Left lung (tissue), 10 donors: ENCODE results near the gene RFESD. TPM values are rescaled to one million over a fixed set of nuclear protein-coding genes. Genes with fewer than 3 reads are reported as not detected.

Experiments
- ATAC-seq: fragments of 200-7000 bp; cut with Tn5 transposase; one replicate; pipeline ENCODE4 v1.9.1; 2020; ENCODE audit warnings: moderate library complexity
- DNase-seq, 4 donors: peaks; one replicate each; pipeline ENCODE4 v3.0.0-alpha.2; 2013 to 2020
- H3K27ac ChIP-seq, 2 donors: fragments of 200-600 bp; sonication (generic) in 1 of 2; one replicate each; pipeline versions ENCODE4 v1.5.0 to v1.8.0; 2020 to 2021
- H3K27me3 ChIP-seq, 2 donors: fragments of 200-600 bp; sonication (generic) in 1 of 2; one replicate each; pipeline versions ENCODE4 v1.5.0 to v1.8.0; 2020 to 2021
- H3K36me3 ChIP-seq, 2 donors: fragments of 200-600 bp; sonication (generic) in 1 of 2; one replicate each; pipeline versions ENCODE4 v1.5.0 to v1.8.0; 2020 to 2021
- H3K4me1 ChIP-seq, 2 donors: fragments of 200-600 bp; one replicate each; pipeline ENCODE4 v1.8.0; 2021
- H3K4me3 ChIP-seq, 2 donors: fragments of 200-600 bp; sonication (generic) in 1 of 2; one replicate each; pipeline versions ENCODE4 v1.5.0 to v1.8.0; 2020 to 2021; ENCODE audit warnings: mild to moderate bottlenecking in 1 of 2
- H3K9me3 ChIP-seq, 2 donors: fragments of 200-600 bp; sonication (generic) in 1 of 2; one replicate each; pipeline versions ENCODE4 v1.5.0 to v1.8.0; 2020 to 2021
- CTCF ChIP-seq, 2 donors: fragments of 200-600 bp; sonication (generic) in 1 of 2; IDR thresholded peaks; one replicate each; pipeline versions ENCODE4 v1.5.0 to v1.8.0; 2021; ENCODE audit warnings: antibody characterized with exemption in 2 of 2
- intact Hi-C, 2 donors: fragments of 100-400 bp; cut with DNase I; formaldehyde crosslinking; loops; one replicate each; pipeline versions ENCODE4 v1.11.2 to v1.14.2; 2022
- polyA plus RNA-seq, 6 donors: library from polyadenylated mRNA; unstranded; fragments of 120-200 nt; gene quantifications; one replicate each; pipeline ENCODE4 v1.2.1, GENCODE V29; 2013; ENCODE audit not compliant: insufficient read length in 6 of 6
- total RNA-seq, 2 donors: library from RNA; stranded (reverse); fragmentation: NEBNext Ultra II Directional; extraction: Animal tissue kit (Norgen Biotek cat#: 25700); gene quantifications; one replicate each; pipeline ENCODE4 v1.2.1, GENCODE V29; 2021
- donor health status: DM: no; HTN: yes; CAD: no.
- donor health status: DM: no; HTN: no; CAD: no.

RFESD gene
- total and polyA plus RNA-seq, 8 donors = 2.7 to 6.1 (median 4.8) TPM

DNA sequence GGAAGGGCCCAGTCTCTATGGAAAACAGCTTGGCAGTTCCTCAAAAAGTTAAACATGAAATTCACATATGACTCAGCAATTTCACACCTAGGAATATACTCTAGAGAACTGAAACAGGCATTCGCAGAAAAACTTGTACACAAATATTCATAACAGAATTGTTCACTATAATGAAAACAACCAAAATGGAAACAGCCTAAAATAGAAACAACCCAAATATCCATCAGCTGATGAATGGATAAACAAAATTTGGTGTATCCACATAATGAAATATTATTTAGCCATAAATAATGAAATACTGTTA is 31.5 kb upstream of the RFESD start:
- Histone ChIP-seq H3K4me1 (peaks cover 4 to 11% of the 10 kb centered on the region in 2 donors), H3K27me3 (peaks cover 0 to 21% of the 10 kb centered on the region in 2 donors), H3K36me3 (no peaks in the 10 kb centered on the region), H3K9me3 (peaks cover 0 to 14% of the 10 kb centered on the region in 2 donors), H3K4me3 (no peak overlapping the region), H3K27ac (no peak overlapping the region)
- intact Hi-C loops = no loop called here
- ATAC-seq = no peak
- no peak for DNase-seq
- no peak for TF ChIP-seq CTCF (IDR thresholded peaks at IDR 0.05)

DNA sequence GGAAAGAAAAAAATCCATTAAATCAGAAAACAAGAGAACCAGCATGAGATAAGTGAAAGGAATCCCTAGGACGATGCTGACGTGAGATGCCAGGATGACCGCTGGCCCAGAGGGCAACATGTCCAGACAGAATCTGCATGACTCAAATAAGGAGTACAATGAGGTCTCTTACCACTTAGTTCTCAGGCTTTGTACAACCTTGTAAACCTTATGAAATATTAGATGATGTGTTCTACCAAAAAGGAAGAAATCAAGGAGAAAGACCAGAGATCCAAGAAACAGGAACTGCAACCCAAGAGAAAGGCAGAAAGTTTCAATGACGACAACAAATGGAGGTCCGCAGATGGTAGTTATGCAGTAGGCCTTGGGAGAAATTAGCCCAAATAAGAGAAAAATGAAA is 29.5 kb upstream of the RFESD start:
- no peak for TF ChIP-seq CTCF (IDR thresholded peaks at IDR 0.05)
- H3K4me3 ChIP-seq = no peak overlapping the region
- H3K36me3 ChIP-seq = no peaks in the 10 kb centered on the region
- intact Hi-C loops = no loop called here
- DNase-seq = no peak
- H3K27me3 ChIP-seq = peaks cover 0 to 37% of the 10 kb centered on the region in 2 donors
- no peak overlapping the region for H3K27ac ChIP-seq
- H3K4me1 ChIP-seq = peaks cover 6 to 27% of the 10 kb centered on the region in 2 donors
- no peak for ATAC-seq
- H3K9me3 ChIP-seq = peaks cover 0 to 14% of the 10 kb centered on the region in 2 donors

GRCh38 chr5:95619096-95619495 is 27.5 kb upstream of the RFESD start:
- no peak for ATAC-seq
- intact Hi-C loops = no loop called here

GRCh38 chr5:95619514-95620029 is 27.0 kb upstream of the RFESD start:
- ATAC-seq = no peak
- no peaks in the 10 kb centered on the region for H3K9me3 ChIP-seq
- no peaks in the 10 kb centered on the region for H3K36me3 ChIP-seq
- no peak overlapping the region for H3K27ac ChIP-seq
- DNase-seq = no peak
- peak overlapping the region; percentile 44 to 58 for H3K4me3 ChIP-seq
- no peak for TF ChIP-seq CTCF (IDR thresholded peaks at IDR 0.05)
- H3K4me1 ChIP-seq = peaks cover 6 to 27% of the 10 kb centered on the region in 2 donors
- intact Hi-C loops = no loop called here
- H3K27me3 ChIP-seq = peaks cover 0 to 37% of the 10 kb centered on the region in 2 donors

More at GRCh38 chr5:95619096-95619495, 27.5 kb upstream of the RFESD start:
- Histone ChIP-seq H3K4me3 (no peak overlapping the region), H3K9me3 (no peaks in the 10 kb centered on the region), H3K27me3 (peaks cover 0 to 37% of the 10 kb centered on the region in 2 donors), H3K36me3 (no peaks in the 10 kb centered on the region), H3K27ac (no peak overlapping the region), H3K4me1 (peaks cover 6 to 27% of the 10 kb centered on the region in 2 donors)
- TF ChIP-seq CTCF (IDR thresholded peaks at IDR 0.05) = no peak
- no peak for DNase-seq

GRCh38 chr5:95620030-95620869 is 26.3 kb upstream of the RFESD start, which contains the start of gene GPR150:
Gene GPR150 (plus strand): TSS chr5:95620087. CDS start chr5:95620276, 189 bp downstream.
- H3K27ac ChIP-seq = peak within 1 kb of the TSS in 1 of 2 donors; percentile 6
- no peaks in the 10 kb centered on the region for H3K9me3 ChIP-seq
- no peaks in the 10 kb centered on the region for H3K36me3 ChIP-seq
- no peak for TF ChIP-seq CTCF (IDR thresholded peaks at IDR 0.05)
- peak within 1 kb of the TSS; percentile 44 to 58 for H3K4me3 ChIP-seq
- peaks cover 6 to 27% of the 10 kb centered on the region in 2 donors for H3K4me1 ChIP-seq
- intact Hi-C loops = no loop called here
- peak; percentile 17 to 90 (median 44) for DNase-seq
- H3K27me3 ChIP-seq = peaks cover 0 to 37% of the 10 kb centered on the region in 2 donors
- ATAC-seq = peak; percentile 72
